Measurements from ENCODE around the gene OCA2.

DNA sequence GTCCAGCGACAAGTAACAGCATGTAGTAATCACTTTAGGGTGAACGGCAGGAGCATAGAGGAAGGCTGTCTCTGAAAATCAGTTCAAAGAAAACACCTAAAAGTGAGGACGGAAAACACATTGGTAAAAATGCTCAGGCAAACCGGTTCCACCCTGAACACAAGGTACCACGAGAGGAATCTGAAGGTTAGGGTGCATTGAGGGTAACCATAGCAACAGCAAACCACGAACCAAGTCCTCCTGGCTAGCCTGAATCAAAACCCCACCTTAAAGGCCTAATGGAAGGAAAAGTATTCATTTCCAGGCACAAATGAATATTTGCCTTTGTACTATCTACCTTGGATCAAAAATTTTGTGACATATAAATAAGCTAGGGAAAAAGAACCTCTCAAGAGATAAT is 315.0 kb downstream of the OCA2 start:
- TF ChIP-seq, protein P1, sequence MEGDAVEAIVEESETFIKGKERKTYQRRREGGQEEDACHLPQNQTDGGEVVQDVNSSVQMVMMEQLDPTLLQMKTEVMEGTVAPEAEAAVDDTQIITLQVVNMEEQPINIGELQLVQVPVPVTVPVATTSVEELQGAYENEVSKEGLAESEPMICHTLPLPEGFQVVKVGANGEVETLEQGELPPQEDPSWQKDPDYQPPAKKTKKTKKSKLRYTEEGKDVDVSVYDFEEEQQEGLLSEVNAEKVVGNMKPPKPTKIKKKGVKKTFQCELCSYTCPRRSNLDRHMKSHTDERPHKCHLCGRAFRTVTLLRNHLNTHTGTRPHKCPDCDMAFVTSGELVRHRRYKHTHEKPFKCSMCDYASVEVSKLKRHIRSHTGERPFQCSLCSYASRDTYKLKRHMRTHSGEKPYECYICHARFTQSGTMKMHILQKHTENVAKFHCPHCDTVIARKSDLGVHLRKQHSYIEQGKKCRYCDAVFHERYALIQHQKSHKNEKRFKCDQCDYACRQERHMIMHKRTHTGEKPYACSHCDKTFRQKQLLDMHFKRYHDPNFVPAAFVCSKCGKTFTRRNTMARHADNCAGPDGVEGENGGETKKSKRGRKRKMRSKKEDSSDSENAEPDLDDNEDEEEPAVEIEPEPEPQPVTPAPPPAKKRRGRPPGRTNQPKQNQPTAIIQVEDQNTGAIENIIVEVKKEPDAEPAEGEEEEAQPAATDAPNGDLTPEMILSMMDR (IDR thresholded peaks at IDR 0.05 in 8 of 11, conservative IDR thresholded peaks at IDR 0.05 in 3 of 11) = no peak
- TF ChIP-seq POLR2AphosphoS5 (IDR thresholded peaks at IDR 0.05) = no peak
